AG04450 (cell line): Measurements from ENCODE around the gene GPX7. TPM values are rescaled to one million over a fixed set of nuclear protein-coding genes. Genes with fewer than 3 reads are reported as not detected.

ENCODE experiments used
- CTCF ChIA-PET: fragments of 300-600, 350-600 bp; formaldehyde crosslinking; extraction: SDS; loops from one replicate; lab custom pipeline; 2022; ENCODE audit warnings: antibody characterized with exemption, inconsistent platforms; lab: Charles Lee
- POLR2A ChIA-PET: fragments of 350-600 bp; formaldehyde crosslinking; extraction: SDS; loops from one replicate; lab custom pipeline; 2021; ENCODE audit warnings: antibody characterized with exemption, inconsistent platforms; lab: Yijun Ruan, JAX
- DNase-seq: peaks from one replicate; pipeline ENCODE4 v3.0.0-alpha.2; 2011; ENCODE audit warnings: low read depth, low spot score
- H3K27ac ChIP-seq: one replicate; pipeline ENCODE4 v1.5.1; 2012; ENCODE audit warnings: low read depth, low read length, control low read depth
- H3K27me3 ChIP-seq: one replicate; pipeline ENCODE4 v1.6.0; 2012; ENCODE audit warnings: low read length; ENCODE audit not compliant: control insufficient read depth, insufficient read depth
- H3K4me3 ChIP-seq: 2 replicates; pipeline ENCODE4 v1.5.1; 2011; ENCODE audit warnings: mild to moderate bottlenecking, low read depth, low read length, control low read depth
- H3K9me3 ChIP-seq: 2 replicates; pipeline ENCODE4 v1.5.1; 2012; ENCODE audit warnings: low read length; ENCODE audit not compliant: control insufficient read depth, insufficient read depth
- CTCF ChIP-seq: IDR thresholded peaks from 2 replicates; pipeline ENCODE4 v1.5.1; 2011; ENCODE audit warnings: low read depth, low read length, control low read depth, inconsistent platforms
- polyA minus RNA-seq: library from RNA; depleted of rRNA, polyadenylated mRNA; stranded (reverse); fragments of >200 nt; gene quantifications from 2 replicates; pipeline ENCODE4 v1.2.3, GENCODE V29; 2011; rRNA and poly(A)+ RNA removed
- polyA plus RNA-seq: library from polyadenylated mRNA; depleted of rRNA; stranded (reverse); fragments of >200 nt; gene quantifications from 2 replicates; pipeline ENCODE4 v1.2.3, GENCODE V29; 2011; rRNA removed

Gene GPX7
- polyA plus RNA-seq (14.1 and 16.9 TPM in 2 replicates), polyA minus RNA-seq (6.8 and 9.3 TPM in 2 replicates)

DNA sequence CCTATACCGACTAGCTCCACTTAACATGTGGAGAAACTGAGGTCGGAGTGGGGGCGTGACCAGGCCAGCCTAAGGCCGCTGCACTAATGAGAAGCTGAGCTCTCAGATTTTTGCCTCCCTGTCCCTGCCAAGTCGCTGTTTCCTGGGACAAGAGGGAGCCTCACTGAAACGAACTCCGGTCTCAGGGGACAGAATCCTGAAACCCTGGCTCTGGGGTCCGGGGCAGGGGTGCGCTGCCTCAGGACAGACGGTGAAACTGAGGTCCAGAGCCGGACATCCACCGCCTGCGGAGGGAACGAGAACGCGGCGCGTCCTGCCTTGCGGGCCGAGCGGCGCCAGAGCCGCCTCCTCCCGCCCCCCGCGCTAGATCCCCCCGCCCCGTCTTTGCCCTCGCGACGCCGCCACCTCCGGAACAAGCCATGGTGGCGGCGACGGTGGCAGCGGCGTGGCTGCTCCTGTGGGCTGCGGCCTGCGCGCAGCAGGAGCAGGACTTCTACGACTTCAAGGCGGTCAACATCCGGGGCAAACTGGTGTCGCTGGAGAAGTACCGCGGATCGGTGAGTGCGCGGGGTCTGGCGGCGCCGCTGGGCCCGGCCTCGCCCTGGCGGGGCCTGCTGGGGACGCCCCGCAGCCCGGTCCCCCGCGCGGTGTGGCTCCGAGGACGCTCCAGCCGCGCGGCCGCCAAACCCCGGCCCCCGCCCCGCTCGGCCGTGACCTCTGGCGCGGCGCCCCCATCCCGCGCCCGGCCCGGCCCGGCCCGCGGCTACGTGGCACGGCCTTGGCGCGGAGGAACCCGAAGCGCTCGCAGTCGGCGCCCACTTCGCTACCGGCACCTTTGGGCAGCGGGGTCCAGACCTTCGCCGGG lies at the start of gene GPX7:
TSS of gene GPX7 (plus strand) at position 381 of the 865 bp plus-strand sequence. CDS start at position 420, 39 bp downstream.
- no peaks in the 10 kb centered on the region; the same call in 1 of the 2 replicates for H3K9me3 ChIP-seq
- POLR2A ChIA-PET = no interaction called here
- CTCF ChIA-PET = interaction anchor here (0.6 kb wide), 1 partner anchor 15 kb away, joined by 8 read pairs; no protein-coding TSS in a partner anchor
- H3K27ac ChIP-seq = no peak within 1 kb of the TSS
- H3K4me3 ChIP-seq = peak within 1 kb of the TSS; percentile 53
- no peak for DNase-seq
- H3K27me3 ChIP-seq = no peaks in the 10 kb centered on the region
- no peak for TF ChIP-seq CTCF

- peak; percentile 48 for DNase-seq
- POLR2A ChIA-PET = interaction anchor here (0.6 to 2.0 kb wide), 12 partner anchors 15 to 514 kb away, joined by 3 to 11 read pairs (median 6); partner anchors contain the start of genes ORC1 and PRPF38A
- H3K9me3 ChIP-seq = no peaks in the 10 kb centered on the region; the same call in 1 of the 2 replicates
- CTCF ChIA-PET = interaction anchor here (0.6 to 1.0 kb wide), 2 partner anchors 14 to 16 kb away, joined by 4 read pairs; no protein-coding TSS in a partner anchor
- no peak for TF ChIP-seq CTCF
- peak within 1 kb of the TSS; percentile 80 for H3K4me3 ChIP-seq
- no peaks in the 10 kb centered on the region for H3K27me3 ChIP-seq
- H3K27ac ChIP-seq = peak within 1 kb of the TSS; percentile 85
Observed at GRCh38 chr1:52552505-52553361, 49.4 kb upstream of the GPX7 start, which contains the start of gene TUT4. TSS of gene TUT4 (minus strand) at chr1:52553092. CDS start at chr1:52526280, 26,812 bp downstream.

GRCh38 chr1:52553362-52554266 lies 48.6 kb upstream of the GPX7 start:
- H3K27me3 ChIP-seq = no peaks in the 10 kb centered on the region
- peak overlapping the region; percentile 85 for H3K27ac ChIP-seq
- DNase-seq = peak; percentile 71
- CTCF ChIA-PET = interaction anchor here (0.6 to 1.0 kb wide), 2 partner anchors 15 kb away, joined by 4 read pairs; no protein-coding TSS in a partner anchor
- 0 out of 2 replicates have a peak, but pooled peaks have one; percentile 8 for TF ChIP-seq CTCF
- peak overlapping the region; percentile 80 for H3K4me3 ChIP-seq
- POLR2A ChIA-PET = interaction anchor here (0.6 to 2.0 kb wide), 12 partner anchors 14 to 513 kb away, joined by 3 to 11 read pairs (median 6); partner anchors contain the start of genes ORC1 and PRPF38A
- H3K9me3 ChIP-seq = no peaks in the 10 kb centered on the region; the same call in 1 of the 2 replicates

GRCh38 chr1:52554267-52554640 lies 47.9 kb upstream of the GPX7 start:
- ChIA-PET POLR2A (interaction anchor here (2.0 kb wide), 2 partner anchors 20 to 150 kb away, joined by 9 to 10 read pairs; partner anchors contain the start of genes ORC1 and PRPF38A), CTCF (no interaction called here)
- Histone ChIP-seq H3K9me3 (no peaks in the 10 kb centered on the region; the same call in 1 of the 2 replicates), H3K27ac (no peak overlapping the region), H3K4me3 (peak overlapping the region; percentile 80), H3K27me3 (no peaks in the 10 kb centered on the region)
- no peak for TF ChIP-seq CTCF
- DNase-seq = no peak
